ENCODE results near the gene TERT.
"Not testable (repeated sequence)": the region's sequence is repeated elsewhere in the genome, so short reads cannot be mapped to it uniquely, and the experiment has no call there.

Gene TERT

DNA sequence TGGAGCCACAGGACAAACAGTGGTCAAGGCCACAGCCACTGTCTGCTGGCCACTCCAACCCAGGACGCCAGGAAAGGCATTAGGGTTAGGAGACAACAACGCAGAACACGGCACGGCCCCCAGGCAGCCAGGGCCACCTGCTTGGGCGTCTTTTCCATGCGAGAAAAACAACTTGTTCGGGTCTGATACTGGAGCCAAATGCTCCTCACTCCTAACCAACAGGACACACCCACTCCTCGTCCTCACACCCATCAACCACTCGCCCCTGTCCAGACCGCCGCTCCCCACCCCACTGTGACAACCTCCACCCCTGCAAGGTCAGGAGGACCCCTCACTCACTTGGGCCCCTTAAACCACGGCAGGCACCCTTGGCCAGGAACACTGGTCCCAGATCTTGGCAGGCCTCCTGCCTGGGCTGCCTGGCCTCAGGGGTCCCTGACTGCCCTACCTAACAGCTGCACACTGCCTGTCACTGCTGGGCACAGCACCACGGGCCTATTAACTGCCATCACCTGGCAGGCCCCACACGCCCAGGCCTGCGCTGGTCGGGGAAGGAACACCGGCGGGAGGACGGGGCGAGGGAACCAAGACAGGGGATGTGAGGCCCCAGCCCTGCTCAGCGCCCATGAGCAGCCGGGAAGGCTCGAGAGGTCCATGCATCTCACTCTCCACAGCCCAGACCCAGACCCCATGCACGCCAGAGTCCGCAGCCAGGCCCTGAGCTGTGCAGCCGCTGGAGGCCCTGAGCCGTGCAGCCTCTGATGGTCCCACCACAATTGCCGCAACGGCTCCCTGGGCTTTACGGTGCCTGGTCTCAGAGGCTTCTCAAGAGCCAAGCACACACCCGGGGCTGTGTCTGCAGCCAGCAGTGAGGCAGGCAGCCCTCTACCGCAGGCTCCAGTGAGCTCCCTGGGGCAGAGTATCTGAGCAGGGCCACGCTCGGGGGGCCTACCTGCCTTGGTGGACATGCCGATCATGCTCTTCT lies 36.3 kb upstream of the TERT start:
- TF ChIP-seq SPI1 (IDR thresholded peaks at IDR 0.05; ENCODE audit: low read depth, low read length) (no peak), TAF1 (IDR thresholded peaks at IDR 0.05; ENCODE audit: low read depth, low read length) (no peak), POLR2AphosphoS5 (IDR thresholded peaks at IDR 0.05; ENCODE audit: low read depth, low read length) (no peak), POU2F2 (IDR thresholded peaks at IDR 0.05; ENCODE audit: low read depth, low read length) (no peak), PAX5 (IDR thresholded peaks at IDR 0.05; ENCODE audit: insufficient read depth, low read length, severe bottlenecking) (no peak), POLR2A (IDR thresholded peaks at IDR 0.05; ENCODE audit: low read depth, low read length) (no peak)
- no peak for FAIRE-seq
- DNase-seq (ENCODE audit: insufficient read length, low spot score) = no peak

DNA sequence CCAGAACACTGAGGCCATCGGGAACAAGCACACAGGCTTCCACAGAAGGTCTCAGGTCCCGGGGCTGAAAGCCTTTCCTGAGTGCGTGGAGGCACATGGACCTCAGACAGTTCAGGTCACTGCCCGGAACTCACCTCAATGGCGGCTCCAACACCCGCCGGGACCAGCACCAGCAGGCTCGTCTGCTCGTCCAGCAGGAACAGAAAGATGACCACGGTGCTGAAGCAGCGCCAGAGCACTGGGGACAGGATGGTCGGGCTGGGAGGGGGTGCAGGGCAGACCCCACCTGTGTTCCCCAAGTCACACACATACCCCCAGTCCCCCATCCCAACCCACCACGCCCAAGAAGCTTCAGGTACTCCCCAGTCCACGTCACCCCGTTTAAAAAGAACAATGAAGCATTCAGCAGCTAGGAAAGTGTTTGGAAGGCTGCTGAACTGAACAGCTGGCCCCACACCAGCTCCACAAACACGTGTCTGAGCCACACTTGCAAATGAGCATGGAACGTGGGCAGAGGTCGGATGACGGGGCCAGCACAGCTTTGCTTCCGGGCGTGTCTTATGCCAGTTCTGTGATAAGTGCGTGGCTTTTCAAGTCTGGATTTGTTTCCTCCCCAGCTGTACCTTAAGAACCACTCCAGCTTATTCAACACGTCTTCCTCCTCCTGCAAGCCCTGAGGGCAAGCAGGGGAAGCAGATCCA lies 35.4 kb upstream of the TERT start:
- TF ChIP-seq TAF1 (IDR thresholded peaks at IDR 0.05; ENCODE audit: low read depth, low read length) (no peak), POU2F2 (IDR thresholded peaks at IDR 0.05; ENCODE audit: low read depth, low read length) (no peak), POLR2AphosphoS5 (IDR thresholded peaks at IDR 0.05; ENCODE audit: low read depth, low read length) (no peak), SPI1 (IDR thresholded peaks at IDR 0.05; ENCODE audit: low read depth, low read length) (no peak), POLR2A (IDR thresholded peaks at IDR 0.05; ENCODE audit: low read depth, low read length) (no peak), PAX5 (IDR thresholded peaks at IDR 0.05; ENCODE audit: insufficient read depth, low read length, severe bottlenecking) (no peak)
- DNase-seq (ENCODE audit: insufficient read length, low spot score) (no peak), FAIRE-seq (no peak)

DNA sequence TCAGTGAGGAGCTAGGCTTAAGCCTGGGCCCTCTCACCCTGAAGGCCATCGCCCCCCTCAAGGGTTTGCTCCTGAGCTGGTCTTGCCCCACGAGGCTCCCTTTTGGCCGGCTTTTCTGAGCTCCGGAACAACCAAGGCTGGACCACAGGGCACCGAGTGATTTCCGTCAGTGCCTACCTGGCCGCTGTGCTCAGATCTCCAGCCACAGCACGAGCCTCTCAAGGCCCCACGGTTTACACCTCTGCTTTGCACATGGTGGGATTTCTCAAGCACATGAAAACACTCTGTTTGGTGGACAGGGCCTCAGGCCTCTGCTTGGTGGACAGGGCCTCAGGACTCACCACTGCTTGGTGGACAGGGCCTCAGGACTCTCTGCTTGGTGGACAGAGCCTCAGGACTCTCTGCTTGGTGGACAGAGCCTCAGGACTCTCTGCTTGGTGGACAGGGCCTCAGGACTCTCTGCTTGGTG lies 34.3 kb upstream of the TERT start:
- TF ChIP-seq PAX5 (IDR thresholded peaks at IDR 0.05; ENCODE audit: insufficient read depth, low read length, severe bottlenecking) (no peak), SPI1 (IDR thresholded peaks at IDR 0.05; ENCODE audit: low read depth, low read length) (no peak), POLR2A (IDR thresholded peaks at IDR 0.05; ENCODE audit: low read depth, low read length) (no peak), POU2F2 (IDR thresholded peaks at IDR 0.05; ENCODE audit: low read depth, low read length) (no peak), POLR2AphosphoS5 (IDR thresholded peaks at IDR 0.05; ENCODE audit: low read depth, low read length) (no peak), TAF1 (IDR thresholded peaks at IDR 0.05; ENCODE audit: low read depth, low read length) (no peak)
- FAIRE-seq (no peak), DNase-seq (ENCODE audit: insufficient read length, low spot score) (no peak)

DNA sequence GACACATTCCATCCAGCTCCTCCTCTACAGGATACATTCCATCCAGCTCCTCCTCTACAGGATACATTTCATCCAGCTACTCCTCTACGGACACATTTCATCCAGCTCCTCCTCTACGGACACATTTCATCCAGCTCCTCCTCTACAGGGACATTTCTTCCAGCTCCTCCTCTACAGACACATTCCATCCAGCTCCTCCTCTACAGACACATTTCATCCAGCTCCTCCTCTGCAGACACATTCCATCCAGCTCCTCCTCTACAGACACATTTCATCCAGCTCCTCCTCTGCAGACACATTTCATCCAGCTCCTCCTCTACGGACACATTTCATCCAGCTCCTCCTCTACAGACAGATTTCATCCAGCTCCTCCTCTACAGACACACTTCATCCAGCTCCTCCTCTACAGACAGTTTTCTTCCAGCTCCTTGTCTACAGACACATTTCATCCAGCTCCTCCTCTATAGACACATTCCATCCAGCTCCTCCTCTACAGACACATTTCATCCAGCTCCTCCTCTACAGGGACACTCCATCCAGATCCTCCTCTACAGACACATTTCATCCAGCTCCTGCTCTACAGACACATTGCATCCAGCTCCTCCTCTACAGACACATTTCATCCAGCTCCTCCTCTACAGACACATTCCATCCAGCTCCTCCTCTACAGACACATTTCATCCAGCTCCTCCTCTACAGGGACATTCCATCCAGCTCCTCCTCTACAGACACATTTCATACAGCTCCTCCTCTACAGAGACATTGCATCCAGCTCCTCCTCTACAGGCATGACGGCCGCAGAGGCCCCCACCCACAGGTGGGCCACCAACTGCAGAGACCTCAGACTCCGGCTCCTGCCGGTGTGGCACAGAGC lies 33.6 kb upstream of the TERT start:
- not testable (repeated sequence) for FAIRE-seq; DNase-seq (ENCODE audit: insufficient read length, low spot score)

DNA sequence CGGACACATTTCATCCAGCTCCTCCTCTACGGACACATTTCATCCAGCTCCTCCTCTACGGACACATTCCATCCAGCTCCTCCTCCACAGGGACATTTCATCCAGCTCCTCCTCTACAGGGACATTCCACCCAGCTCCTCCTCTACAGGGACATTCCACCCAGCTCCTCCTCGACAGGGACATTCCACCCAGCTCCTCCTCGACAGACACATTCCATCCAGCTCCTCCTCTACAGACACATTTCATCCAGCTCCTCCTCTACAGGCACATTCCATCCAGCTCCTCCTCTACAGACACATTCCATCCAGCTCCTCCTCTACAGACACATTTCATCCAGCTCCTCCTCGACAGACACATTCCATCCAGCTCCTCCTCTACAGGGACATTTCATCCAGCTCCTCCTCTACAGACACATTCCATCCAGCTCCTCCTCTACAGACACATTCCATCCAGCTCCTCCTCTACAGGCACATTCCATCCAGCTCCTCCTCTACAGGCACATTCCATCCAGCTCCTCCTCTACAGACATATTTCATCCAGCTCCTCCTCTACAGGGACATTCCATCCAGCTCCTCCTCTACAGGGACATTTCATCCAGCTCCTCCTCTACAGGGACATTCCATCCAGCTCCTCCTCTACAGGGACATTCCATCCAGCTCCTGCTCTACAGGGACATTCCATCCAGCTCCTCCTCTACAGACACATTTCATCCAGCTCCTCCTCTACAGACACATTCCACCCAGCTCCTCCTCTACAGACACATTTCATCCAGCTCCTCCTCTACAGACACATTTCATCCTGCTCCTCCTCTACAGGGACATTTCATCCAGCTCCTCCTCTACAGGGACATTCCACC lies 32.3 kb upstream of the TERT start:
- DNase-seq (ENCODE audit: insufficient read length, low spot score); FAIRE-seq: not testable (repeated sequence)

DNA sequence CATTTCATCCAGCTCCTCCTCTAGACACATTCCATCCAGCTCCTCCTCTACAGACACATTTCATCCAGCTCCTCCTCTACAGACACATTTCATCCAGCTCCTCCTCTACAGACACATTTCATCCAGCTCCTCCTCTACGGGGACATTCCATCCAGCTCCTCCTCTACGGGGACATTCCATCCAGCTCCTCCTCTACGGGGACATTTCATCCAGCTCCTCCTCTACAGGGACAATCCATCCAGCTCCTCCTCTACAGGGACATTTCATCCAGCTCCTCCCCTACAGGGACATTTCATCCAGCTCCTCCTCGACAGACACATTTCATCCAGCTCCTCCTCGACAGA lies 31.6 kb upstream of the TERT start:
- not testable (repeated sequence) for FAIRE-seq

DNA sequence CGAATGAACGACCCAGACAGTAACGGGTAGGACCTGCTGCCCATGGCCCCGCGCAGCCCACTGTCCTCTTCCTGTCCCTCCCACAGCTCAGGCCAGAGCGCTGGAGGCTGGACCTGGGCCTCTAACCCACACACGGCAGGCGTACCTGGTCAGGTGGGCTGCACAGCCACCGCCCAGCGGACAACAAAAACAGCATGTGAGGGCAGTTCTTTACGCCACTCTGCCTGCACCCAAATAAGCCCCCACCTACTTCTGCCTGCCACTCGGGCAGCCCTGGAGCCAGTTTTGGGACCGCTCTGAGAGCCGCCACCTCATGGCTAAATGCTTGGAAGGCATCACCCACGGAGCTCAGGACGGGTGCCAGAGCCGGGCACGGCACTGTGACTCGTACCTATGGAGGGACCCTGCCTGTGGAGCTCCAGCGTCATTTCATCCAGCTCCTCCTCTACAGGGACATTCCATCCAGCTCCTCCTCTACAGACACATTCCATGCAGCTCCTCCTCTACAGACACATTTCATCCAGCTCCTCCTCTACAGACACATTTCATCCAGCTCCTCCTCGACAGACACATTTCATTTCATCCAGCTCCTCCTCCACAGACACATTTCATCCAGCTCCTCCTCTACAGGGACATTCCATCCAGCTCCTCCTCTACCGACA lies 31.1 kb upstream of the TERT start:
- DNase-seq (ENCODE audit: insufficient read length, low spot score) (no peak), FAIRE-seq (no peak)
- TF ChIP-seq POLR2AphosphoS5 (IDR thresholded peaks at IDR 0.05; ENCODE audit: low read depth, low read length) = no peak
- no peak for TF ChIP-seq SPI1 (IDR thresholded peaks at IDR 0.05; ENCODE audit: low read depth, low read length)

More for the DNA sequence above, 31.6 kb upstream of the TERT start:
- DNase-seq (ENCODE audit: insufficient read length, low spot score) = not testable (repeated sequence)

DNA sequence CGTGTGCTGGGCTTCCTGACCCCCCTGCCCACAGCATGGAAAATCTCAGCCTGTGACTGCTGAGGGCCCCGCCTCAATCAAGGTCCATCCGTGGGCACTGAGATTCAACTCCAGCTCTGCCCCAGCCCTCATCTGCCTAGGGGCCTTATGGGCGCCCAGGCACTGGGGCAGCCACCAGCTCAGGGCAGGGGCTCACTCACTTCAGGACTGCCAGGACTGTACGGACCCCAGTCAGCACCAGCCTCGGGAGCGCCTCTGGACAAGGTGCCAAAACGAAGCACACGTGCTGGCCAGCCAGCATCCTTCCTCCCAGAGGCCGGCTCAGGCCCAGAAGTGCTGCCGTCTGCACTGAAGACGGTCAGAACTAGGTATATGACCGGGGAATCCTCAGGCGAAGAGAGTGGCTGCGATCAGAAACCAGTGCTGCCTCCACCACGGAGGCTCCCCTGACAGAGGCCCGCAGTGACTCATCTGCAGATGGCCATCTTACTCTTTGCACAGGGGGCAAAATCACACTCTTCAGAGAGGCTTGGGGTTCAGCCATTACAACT lies 30.4 kb upstream of the TERT start:
- TF ChIP-seq SPI1 (IDR thresholded peaks at IDR 0.05; ENCODE audit: low read depth, low read length) = no peak
- no peak for TF ChIP-seq TAF1 (IDR thresholded peaks at IDR 0.05; ENCODE audit: low read depth, low read length)
- no peak for TF ChIP-seq PAX5 (IDR thresholded peaks at IDR 0.05; ENCODE audit: insufficient read depth, low read length, severe bottlenecking)
- no peak for TF ChIP-seq POLR2AphosphoS5 (IDR thresholded peaks at IDR 0.05; ENCODE audit: low read depth, low read length)
- TF ChIP-seq POLR2A (IDR thresholded peaks at IDR 0.05; ENCODE audit: low read depth, low read length) = no peak
- no peak for TF ChIP-seq POU2F2 (IDR thresholded peaks at IDR 0.05; ENCODE audit: low read depth, low read length)
- DNase-seq (ENCODE audit: insufficient read length, low spot score) (no peak), FAIRE-seq (no peak)

DNA sequence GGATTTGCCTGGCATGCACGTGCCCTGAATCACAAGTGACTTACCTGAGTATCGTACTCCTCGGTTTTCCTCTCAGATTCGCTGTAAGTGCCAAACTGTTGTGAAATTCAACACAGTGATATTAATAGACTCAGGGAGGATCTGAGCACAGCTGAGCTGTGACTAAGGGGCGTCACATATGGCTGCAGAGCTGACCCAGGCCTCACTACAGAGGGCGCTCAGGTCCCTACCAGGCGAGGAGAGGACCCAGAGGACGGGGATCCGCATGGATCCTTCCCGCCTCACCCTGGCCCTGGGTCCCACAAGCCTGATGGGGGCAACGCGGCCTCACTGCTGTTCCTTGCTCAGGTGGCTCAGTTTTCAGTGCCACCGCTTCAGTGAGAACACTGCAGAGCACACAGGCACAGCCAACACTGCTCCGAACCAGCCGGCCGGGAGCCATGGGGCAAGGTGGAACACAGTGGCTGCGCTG lies 29.9 kb upstream of the TERT start:
- no peak for TF ChIP-seq POLR2AphosphoS5 (IDR thresholded peaks at IDR 0.05; ENCODE audit: low read depth, low read length)
- TF ChIP-seq SPI1 (IDR thresholded peaks at IDR 0.05; ENCODE audit: low read depth, low read length) = no peak
- TF ChIP-seq POU2F2 (IDR thresholded peaks at IDR 0.05; ENCODE audit: low read depth, low read length) = no peak
- TF ChIP-seq PAX5 (IDR thresholded peaks at IDR 0.05; ENCODE audit: insufficient read depth, low read length, severe bottlenecking) = no peak
- TF ChIP-seq TAF1 (IDR thresholded peaks at IDR 0.05; ENCODE audit: low read depth, low read length) = no peak
- no peak for TF ChIP-seq POLR2A (IDR thresholded peaks at IDR 0.05; ENCODE audit: low read depth, low read length)
- no peak for FAIRE-seq
- no peak for DNase-seq (ENCODE audit: insufficient read length, low spot score)
